ENCODE measurements around the gene IL31RA.
A peak's percentile ranks its signal among the peaks of the same experiment; 100 is the strongest.

Gene IL31RA

DNA sequence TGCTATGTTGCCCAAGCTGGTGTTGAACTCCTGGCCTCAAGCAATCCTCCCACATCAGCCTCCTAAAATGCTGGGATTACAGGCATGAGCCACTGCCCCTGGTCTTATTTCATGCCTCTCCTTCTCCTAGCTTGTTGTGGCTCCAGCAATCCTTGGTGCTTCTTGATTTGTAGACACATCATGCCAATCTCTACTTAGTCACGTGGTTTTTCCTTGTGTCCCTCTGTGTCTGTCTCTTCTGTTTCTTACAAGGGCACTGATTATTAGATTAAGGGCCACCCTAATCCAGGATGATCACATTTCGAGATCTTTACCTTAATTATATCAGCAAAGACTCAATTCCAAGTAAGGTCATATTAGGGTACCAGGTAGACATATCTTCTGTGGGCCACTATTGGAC, 9.2 kb upstream of the IL31RA start:
- Histone ChIP-seq H3K27me3 (ENCODE audit: insufficient read depth, low read length, poor library complexity) (no peaks in the 10 kb centered on the region), H3K18ac (ENCODE audit: low read length) (no peak overlapping the region), H2AK5ac (ENCODE audit: low read length) (no peak overlapping the region), H3K4me2 (ENCODE audit: low read length) (no peak overlapping the region), H4K8ac (ENCODE audit: low read depth, low read length) (no peak overlapping the region), H3K79me1 (ENCODE audit: low read length) (no peaks in the 10 kb centered on the region), H3K9ac (ENCODE audit: low read length) (no peak overlapping the region), H4K5ac (ENCODE audit: low read length) (no peak overlapping the region), H3K4me1 (ENCODE audit: control insufficient read depth, low read depth, low read length) (no peaks in the 10 kb centered on the region), H3K79me2 (ENCODE audit: control insufficient read depth, insufficient read depth, low read length) (no peaks in the 10 kb centered on the region), H2BK120ac (ENCODE audit: low read depth, low read length) (no peak overlapping the region), H3K36me3 (ENCODE audit: control insufficient read depth, insufficient read depth, low read length) (no peaks in the 10 kb centered on the region), H3K4ac (ENCODE audit: low read depth, low read length) (no peak overlapping the region), H3K56ac (ENCODE audit: low read length) (no peak overlapping the region), H3K27ac (ENCODE audit: low read depth, low read length) (no peak overlapping the region), H2BK5ac (ENCODE audit: low read length) (no peak overlapping the region), H3K4me3 (ENCODE audit: low read length) (no peak overlapping the region), H3K23ac (ENCODE audit: low read length) (no peak overlapping the region), H2BK15ac (replicated peaks; ENCODE audit: low read depth) (no peak overlapping the region)
- no peak for DNase-seq
- WGBS (ENCODE audit: extremely low coverage, insufficient coverage, low lambda C conversion rate): no CpG with 5 or more reads among the region's 2 CpGs

GRCh38 chr5:55847837-55848236, 3.3 kb upstream of the IL31RA start:
- Histone ChIP-seq H3K27ac (ENCODE audit: low read depth, low read length) (no peak overlapping the region), H3K4ac (ENCODE audit: low read depth, low read length) (no peak overlapping the region), H3K4me1 (ENCODE audit: control insufficient read depth, low read depth, low read length) (no peaks in the 10 kb centered on the region), H3K79me2 (ENCODE audit: control insufficient read depth, insufficient read depth, low read length) (no peaks in the 10 kb centered on the region), H3K79me1 (ENCODE audit: low read length) (no peaks in the 10 kb centered on the region), H3K9ac (ENCODE audit: low read length) (no peak overlapping the region), H2BK5ac (ENCODE audit: low read length) (no peak overlapping the region), H3K18ac (ENCODE audit: low read length) (no peak overlapping the region), H3K27me3 (ENCODE audit: insufficient read depth, low read length, poor library complexity) (no peaks in the 10 kb centered on the region), H3K36me3 (ENCODE audit: control insufficient read depth, insufficient read depth, low read length) (no peaks in the 10 kb centered on the region), H3K4me3 (ENCODE audit: low read length) (no peak overlapping the region), H3K23ac (ENCODE audit: low read length) (no peak overlapping the region), H3K56ac (ENCODE audit: low read length) (no peak overlapping the region), H2AK5ac (ENCODE audit: low read length) (no peak overlapping the region), H4K5ac (ENCODE audit: low read length) (no peak overlapping the region), H4K8ac (ENCODE audit: low read depth, low read length) (no peak overlapping the region), H2BK15ac (replicated peaks; ENCODE audit: low read depth) (no peak overlapping the region), H2BK120ac (ENCODE audit: low read depth, low read length) (no peak overlapping the region), H3K4me2 (ENCODE audit: low read length) (no peak overlapping the region)
- no CpG with 5 or more reads among the region's 1 CpG for WGBS (ENCODE audit: extremely low coverage, insufficient coverage, low lambda C conversion rate)
- DNase-seq: peak; percentile 7

GRCh38 chr5:55848783-55849182, 2.4 kb upstream of the IL31RA start:
- WGBS (ENCODE audit: extremely low coverage, insufficient coverage, low lambda C conversion rate): no CpG with 5 or more reads among the region's 2 CpGs
- Histone ChIP-seq H2BK120ac (ENCODE audit: low read depth, low read length) (no peak overlapping the region), H4K5ac (ENCODE audit: low read length) (no peak overlapping the region), H3K36me3 (ENCODE audit: control insufficient read depth, insufficient read depth, low read length) (no peaks in the 10 kb centered on the region), H3K4me2 (ENCODE audit: low read length) (no peak overlapping the region), H2BK5ac (ENCODE audit: low read length) (no peak overlapping the region), H3K56ac (ENCODE audit: low read length) (no peak overlapping the region), H3K79me1 (ENCODE audit: low read length) (no peaks in the 10 kb centered on the region), H3K4me1 (ENCODE audit: control insufficient read depth, low read depth, low read length) (no peaks in the 10 kb centered on the region), H3K79me2 (ENCODE audit: control insufficient read depth, insufficient read depth, low read length) (no peaks in the 10 kb centered on the region), H3K9ac (ENCODE audit: low read length) (no peak overlapping the region), H2BK15ac (replicated peaks; ENCODE audit: low read depth) (no peak overlapping the region), H3K4me3 (ENCODE audit: low read length) (no peak overlapping the region), H3K27ac (ENCODE audit: low read depth, low read length) (no peak overlapping the region), H3K4ac (ENCODE audit: low read depth, low read length) (no peak overlapping the region), H2AK5ac (ENCODE audit: low read length) (no peak overlapping the region), H3K23ac (ENCODE audit: low read length) (no peak overlapping the region), H4K8ac (ENCODE audit: low read depth, low read length) (no peak overlapping the region), H3K18ac (ENCODE audit: low read length) (no peak overlapping the region), H3K27me3 (ENCODE audit: insufficient read depth, low read length, poor library complexity) (no peaks in the 10 kb centered on the region)
- DNase-seq: peak; percentile 4

DNA sequence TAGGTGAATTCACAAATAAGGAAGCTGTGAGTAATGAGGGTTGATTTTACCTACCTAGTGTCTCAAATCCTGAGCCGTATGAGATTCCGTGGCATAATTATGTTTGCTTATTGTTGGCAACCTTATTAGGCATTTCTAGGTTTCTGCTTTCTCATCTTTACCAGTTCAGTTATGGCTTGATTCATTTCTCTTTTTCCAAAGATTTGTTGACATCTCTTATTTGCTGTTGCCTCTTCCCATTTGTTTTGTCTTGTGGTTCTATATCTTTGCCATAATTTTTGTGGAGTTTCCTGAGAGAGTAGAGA, 470 bp downstream of the IL31RA start:
- Histone ChIP-seq H3K4ac (ENCODE audit: low read depth, low read length) (no peak overlapping the region), H3K27me3 (ENCODE audit: insufficient read depth, low read length, poor library complexity) (no peaks in the 10 kb centered on the region), H3K36me3 (ENCODE audit: control insufficient read depth, insufficient read depth, low read length) (no peaks in the 10 kb centered on the region), H2BK120ac (ENCODE audit: low read depth, low read length) (no peak overlapping the region), H3K4me1 (ENCODE audit: control insufficient read depth, low read depth, low read length) (no peaks in the 10 kb centered on the region), H3K4me3 (ENCODE audit: low read length) (no peak overlapping the region), H2BK5ac (ENCODE audit: low read length) (no peak overlapping the region), H3K79me1 (ENCODE audit: low read length) (no peaks in the 10 kb centered on the region), H4K8ac (ENCODE audit: low read depth, low read length) (no peak overlapping the region), H3K23ac (ENCODE audit: low read length) (no peak overlapping the region), H3K56ac (ENCODE audit: low read length) (no peak overlapping the region), H3K18ac (ENCODE audit: low read length) (no peak overlapping the region), H2BK15ac (replicated peaks; ENCODE audit: low read depth) (no peak overlapping the region), H3K4me2 (ENCODE audit: low read length) (no peak overlapping the region), H3K9ac (ENCODE audit: low read length) (no peak overlapping the region), H3K27ac (ENCODE audit: low read depth, low read length) (no peak overlapping the region), H3K79me2 (ENCODE audit: control insufficient read depth, insufficient read depth, low read length) (no peaks in the 10 kb centered on the region), H4K5ac (ENCODE audit: low read length) (no peak overlapping the region), H2AK5ac (ENCODE audit: low read length) (no peak overlapping the region)
- no peak for DNase-seq
- no CpG with 5 or more reads among the region's 2 CpGs for WGBS (ENCODE audit: extremely low coverage, insufficient coverage, low lambda C conversion rate)

GRCh38 chr5:55852503-55852902, 1.3 kb downstream of the IL31RA start:
- Histone ChIP-seq H2AK5ac (ENCODE audit: low read length) (no peak overlapping the region), H3K27ac (ENCODE audit: low read depth, low read length) (no peak overlapping the region), H3K9ac (ENCODE audit: low read length) (no peak overlapping the region), H2BK15ac (replicated peaks; ENCODE audit: low read depth) (no peak overlapping the region), H3K18ac (ENCODE audit: low read length) (no peak overlapping the region), H4K5ac (ENCODE audit: low read length) (no peak overlapping the region), H3K4me3 (ENCODE audit: low read length) (no peak overlapping the region), H3K4me1 (ENCODE audit: control insufficient read depth, low read depth, low read length) (no peaks in the 10 kb centered on the region), H3K4me2 (ENCODE audit: low read length) (no peak overlapping the region), H2BK5ac (ENCODE audit: low read length) (no peak overlapping the region), H3K23ac (ENCODE audit: low read length) (no peak overlapping the region), H3K56ac (ENCODE audit: low read length) (no peak overlapping the region), H3K79me2 (ENCODE audit: control insufficient read depth, insufficient read depth, low read length) (no peaks in the 10 kb centered on the region), H3K27me3 (ENCODE audit: insufficient read depth, low read length, poor library complexity) (no peaks in the 10 kb centered on the region), H4K8ac (ENCODE audit: low read depth, low read length) (no peak overlapping the region), H3K79me1 (ENCODE audit: low read length) (no peaks in the 10 kb centered on the region), H3K36me3 (ENCODE audit: control insufficient read depth, insufficient read depth, low read length) (no peaks in the 10 kb centered on the region), H3K4ac (ENCODE audit: low read depth, low read length) (no peak overlapping the region), H2BK120ac (ENCODE audit: low read depth, low read length) (no peak overlapping the region)
- no peak for DNase-seq
- no CpG with 5 or more reads among the region's 3 CpGs for WGBS (ENCODE audit: extremely low coverage, insufficient coverage, low lambda C conversion rate)

DNA sequence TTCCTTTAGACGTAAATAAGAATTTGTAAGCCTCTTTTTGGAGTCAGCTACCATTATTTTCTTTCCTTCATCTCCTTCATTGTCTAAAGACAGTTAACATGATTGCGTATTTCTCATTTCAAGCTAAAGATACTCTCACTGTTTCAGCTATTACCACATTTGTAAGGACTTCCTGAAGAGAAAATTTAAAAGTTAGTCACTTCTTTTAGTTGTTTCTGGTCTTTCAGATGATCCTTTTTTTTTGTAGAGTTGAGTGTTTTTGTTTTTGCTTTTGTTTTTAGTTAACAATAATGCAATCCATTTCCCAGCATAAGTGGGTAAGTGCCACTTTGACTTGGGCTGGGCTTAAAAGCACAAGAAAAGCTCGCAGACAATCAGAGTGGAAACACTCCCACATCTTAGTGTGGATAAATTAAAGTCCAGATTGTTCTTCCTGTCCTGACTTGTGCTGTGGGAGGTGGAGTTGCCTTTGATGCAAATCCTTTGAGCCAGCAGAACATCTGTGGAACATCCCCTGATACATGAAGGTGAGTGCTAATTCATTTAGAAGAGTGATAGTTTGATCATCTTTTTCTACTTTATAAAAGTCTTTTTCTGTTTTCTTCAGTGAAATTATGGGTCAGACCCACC, 2.0 kb downstream of the IL31RA start:
- DNase-seq: no peak
- Histone ChIP-seq H3K18ac (ENCODE audit: low read length) (no peak overlapping the region), H3K36me3 (ENCODE audit: control insufficient read depth, insufficient read depth, low read length) (no peaks in the 10 kb centered on the region), H3K9ac (ENCODE audit: low read length) (no peak overlapping the region), H4K5ac (ENCODE audit: low read length) (no peak overlapping the region), H3K27ac (ENCODE audit: low read depth, low read length) (no peak overlapping the region), H3K4me3 (ENCODE audit: low read length) (no peak overlapping the region), H2BK120ac (ENCODE audit: low read depth, low read length) (no peak overlapping the region), H3K4ac (ENCODE audit: low read depth, low read length) (no peak overlapping the region), H3K4me2 (ENCODE audit: low read length) (no peak overlapping the region), H2AK5ac (ENCODE audit: low read length) (no peak overlapping the region), H3K23ac (ENCODE audit: low read length) (no peak overlapping the region), H2BK15ac (replicated peaks; ENCODE audit: low read depth) (no peak overlapping the region), H4K8ac (ENCODE audit: low read depth, low read length) (no peak overlapping the region), H3K27me3 (ENCODE audit: insufficient read depth, low read length, poor library complexity) (no peaks in the 10 kb centered on the region), H2BK5ac (ENCODE audit: low read length) (no peak overlapping the region), H3K56ac (ENCODE audit: low read length) (no peak overlapping the region), H3K79me2 (ENCODE audit: control insufficient read depth, insufficient read depth, low read length) (no peaks in the 10 kb centered on the region), H3K79me1 (ENCODE audit: low read length) (no peaks in the 10 kb centered on the region), H3K4me1 (ENCODE audit: control insufficient read depth, low read depth, low read length) (no peaks in the 10 kb centered on the region)
- WGBS (ENCODE audit: extremely low coverage, insufficient coverage, low lambda C conversion rate): no CpG with 5 or more reads among the region's 3 CpGs

All from mesendoderm (in vitro differentiated cells).